ENCODE measurements around the gene NRP1. TPM values are rescaled to one million over a fixed set of nuclear protein-coding genes. Genes with fewer than 3 reads are reported as not detected.

Gene NRP1
- total RNA-seq, 1 donor from 2014 or later = 16.1 TPM

- DNase-seq (ENCODE audit: low read depth, low spot score) = no peak
- Mint-ChIP-seq H3K27ac (ENCODE audit: unreplicated experiment) (no peak overlapping the region), H3K4me1 (peaks cover under 1% of the 10 kb centered on the region), H3K36me3 (ENCODE audit: low read depth) (peaks cover 11% of the 10 kb centered on the region), H3K4me3 (no peak overlapping the region), H3K9me3 (no peaks in the 10 kb centered on the region), H3K27me3 (ENCODE audit: low read depth) (no peaks in the 10 kb centered on the region)
- TF ChIP-seq, protein P1, sequence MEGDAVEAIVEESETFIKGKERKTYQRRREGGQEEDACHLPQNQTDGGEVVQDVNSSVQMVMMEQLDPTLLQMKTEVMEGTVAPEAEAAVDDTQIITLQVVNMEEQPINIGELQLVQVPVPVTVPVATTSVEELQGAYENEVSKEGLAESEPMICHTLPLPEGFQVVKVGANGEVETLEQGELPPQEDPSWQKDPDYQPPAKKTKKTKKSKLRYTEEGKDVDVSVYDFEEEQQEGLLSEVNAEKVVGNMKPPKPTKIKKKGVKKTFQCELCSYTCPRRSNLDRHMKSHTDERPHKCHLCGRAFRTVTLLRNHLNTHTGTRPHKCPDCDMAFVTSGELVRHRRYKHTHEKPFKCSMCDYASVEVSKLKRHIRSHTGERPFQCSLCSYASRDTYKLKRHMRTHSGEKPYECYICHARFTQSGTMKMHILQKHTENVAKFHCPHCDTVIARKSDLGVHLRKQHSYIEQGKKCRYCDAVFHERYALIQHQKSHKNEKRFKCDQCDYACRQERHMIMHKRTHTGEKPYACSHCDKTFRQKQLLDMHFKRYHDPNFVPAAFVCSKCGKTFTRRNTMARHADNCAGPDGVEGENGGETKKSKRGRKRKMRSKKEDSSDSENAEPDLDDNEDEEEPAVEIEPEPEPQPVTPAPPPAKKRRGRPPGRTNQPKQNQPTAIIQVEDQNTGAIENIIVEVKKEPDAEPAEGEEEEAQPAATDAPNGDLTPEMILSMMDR (conservative IDR thresholded peaks at IDR 0.05) = no peak
Observed at GRCh38 chr10:33247221-33247922, 87.1 kb downstream of the NRP1 start.

DNA sequence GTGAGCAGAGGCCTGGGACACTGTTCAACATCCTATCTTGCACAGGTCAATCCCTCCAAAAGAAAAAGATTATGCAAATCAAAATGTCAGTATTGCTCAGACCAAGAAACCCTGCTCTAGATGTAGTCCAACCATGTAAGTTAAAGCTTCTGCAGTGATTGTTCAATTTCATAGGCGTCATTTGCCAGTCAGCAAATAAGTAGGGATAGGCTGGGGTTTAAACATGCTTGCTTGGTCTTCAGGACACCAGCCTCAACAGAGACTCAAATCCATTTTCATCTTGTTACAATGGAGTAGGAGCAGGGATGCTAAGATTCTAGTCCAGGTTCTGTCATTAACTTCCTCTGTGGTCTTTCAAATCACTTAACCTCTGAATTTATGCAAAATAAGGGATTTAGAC, 89.1 kb downstream of the NRP1 start:
- Mint-ChIP-seq H3K27me3 (ENCODE audit: low read depth) (no peaks in the 10 kb centered on the region), H3K36me3 (ENCODE audit: low read depth) (peaks cover 3% of the 10 kb centered on the region), H3K9me3 (no peaks in the 10 kb centered on the region), H3K27ac (ENCODE audit: unreplicated experiment) (no peak overlapping the region), H3K4me1 (peaks cover 12% of the 10 kb centered on the region), H3K4me3 (no peak overlapping the region)
- DNase-seq (ENCODE audit: low read depth, low spot score) = no peak
- TF ChIP-seq, protein P1 (conservative IDR thresholded peaks at IDR 0.05) = no peak

- TF ChIP-seq, protein P1 (conservative IDR thresholded peaks at IDR 0.05) = no peak
- H3K27ac Mint-ChIP-seq (ENCODE audit: unreplicated experiment) = no peak overlapping the region
- H3K4me1 Mint-ChIP-seq = peaks cover 12% of the 10 kb centered on the region
- DNase-seq (ENCODE audit: low read depth, low spot score) = no peak
- H3K9me3 Mint-ChIP-seq = no peaks in the 10 kb centered on the region
- no peaks in the 10 kb centered on the region for H3K27me3 Mint-ChIP-seq (ENCODE audit: low read depth)
- H3K36me3 Mint-ChIP-seq (ENCODE audit: low read depth) = no peaks in the 10 kb centered on the region
- H3K4me3 Mint-ChIP-seq = no peak overlapping the region
Observed at GRCh38 chr10:33244354-33244967, 90.0 kb downstream of the NRP1 start.

GRCh38 chr10:33243703-33244102, 90.8 kb downstream of the NRP1 start:
- Mint-ChIP-seq H3K27me3 (ENCODE audit: low read depth) (no peaks in the 10 kb centered on the region), H3K4me1 (peaks cover 12% of the 10 kb centered on the region), H3K4me3 (no peak overlapping the region), H3K27ac (ENCODE audit: unreplicated experiment) (no peak overlapping the region), H3K9me3 (no peaks in the 10 kb centered on the region), H3K36me3 (ENCODE audit: low read depth) (no peaks in the 10 kb centered on the region)
- TF ChIP-seq, protein P1 (conservative IDR thresholded peaks at IDR 0.05) = no peak
- DNase-seq (ENCODE audit: low read depth, low spot score) = no peak

DNA sequence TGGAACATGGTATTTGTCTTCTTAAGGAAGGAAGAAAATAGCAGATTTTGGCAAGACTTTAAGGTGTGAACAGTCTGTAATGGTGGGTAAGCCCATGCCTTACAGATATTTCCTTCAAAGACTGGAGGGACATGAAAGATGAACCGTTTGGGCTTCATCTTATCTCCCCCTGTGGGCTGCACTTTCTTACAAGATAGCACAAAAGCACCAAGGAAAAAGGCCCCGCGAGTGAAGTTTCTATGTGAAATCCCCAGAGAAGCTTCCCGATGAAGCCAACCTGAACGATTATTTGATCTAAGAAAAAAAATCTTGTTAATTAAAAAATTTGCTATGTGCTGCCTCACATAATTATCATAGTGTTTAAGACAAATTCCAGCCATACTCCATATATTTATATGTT, 91.5 kb downstream of the NRP1 start:
- Mint-ChIP-seq H3K4me3 (no peak overlapping the region), H3K36me3 (ENCODE audit: low read depth) (no peaks in the 10 kb centered on the region), H3K27ac (ENCODE audit: unreplicated experiment) (no peak overlapping the region), H3K27me3 (ENCODE audit: low read depth) (no peaks in the 10 kb centered on the region), H3K4me1 (peaks cover 12% of the 10 kb centered on the region), H3K9me3 (no peaks in the 10 kb centered on the region)
- DNase-seq (ENCODE audit: low read depth, low spot score) = no peak
- TF ChIP-seq, protein P1 (conservative IDR thresholded peaks at IDR 0.05) = no peak

Measured in neural crest cell (in vitro differentiated cells).